ENCODE measurements around the gene CADM1.

Gene CADM1

DNA sequence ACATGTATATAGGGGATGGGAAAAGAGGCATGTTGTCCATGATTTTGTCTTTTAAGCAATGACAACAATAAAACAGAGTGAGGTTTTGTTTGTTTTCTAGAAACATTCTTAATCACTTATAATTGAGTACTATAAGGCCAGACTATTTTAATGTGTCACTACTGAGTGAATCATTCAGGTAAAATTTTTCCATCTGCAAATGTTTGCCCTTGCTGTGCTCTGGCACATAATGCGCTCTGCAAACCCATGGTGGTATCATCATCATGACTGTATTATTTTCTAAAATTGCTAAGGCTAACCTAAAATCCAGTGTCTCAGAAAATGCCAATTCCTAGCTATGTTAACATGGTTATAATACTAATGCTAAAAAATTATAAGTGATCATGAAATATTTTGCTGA is 261.2 kb downstream of the CADM1 start:
- no peak for TF ChIP-seq TAF1 (IDR thresholded peaks at IDR 0.05; ENCODE audit: borderline replicate concordance, insufficient read depth, low read length)
- no peak for TF ChIP-seq SIN3A (IDR thresholded peaks at IDR 0.05; ENCODE audit: borderline replicate concordance, insufficient read depth, low read length)
- TF ChIP-seq, protein P1, sequence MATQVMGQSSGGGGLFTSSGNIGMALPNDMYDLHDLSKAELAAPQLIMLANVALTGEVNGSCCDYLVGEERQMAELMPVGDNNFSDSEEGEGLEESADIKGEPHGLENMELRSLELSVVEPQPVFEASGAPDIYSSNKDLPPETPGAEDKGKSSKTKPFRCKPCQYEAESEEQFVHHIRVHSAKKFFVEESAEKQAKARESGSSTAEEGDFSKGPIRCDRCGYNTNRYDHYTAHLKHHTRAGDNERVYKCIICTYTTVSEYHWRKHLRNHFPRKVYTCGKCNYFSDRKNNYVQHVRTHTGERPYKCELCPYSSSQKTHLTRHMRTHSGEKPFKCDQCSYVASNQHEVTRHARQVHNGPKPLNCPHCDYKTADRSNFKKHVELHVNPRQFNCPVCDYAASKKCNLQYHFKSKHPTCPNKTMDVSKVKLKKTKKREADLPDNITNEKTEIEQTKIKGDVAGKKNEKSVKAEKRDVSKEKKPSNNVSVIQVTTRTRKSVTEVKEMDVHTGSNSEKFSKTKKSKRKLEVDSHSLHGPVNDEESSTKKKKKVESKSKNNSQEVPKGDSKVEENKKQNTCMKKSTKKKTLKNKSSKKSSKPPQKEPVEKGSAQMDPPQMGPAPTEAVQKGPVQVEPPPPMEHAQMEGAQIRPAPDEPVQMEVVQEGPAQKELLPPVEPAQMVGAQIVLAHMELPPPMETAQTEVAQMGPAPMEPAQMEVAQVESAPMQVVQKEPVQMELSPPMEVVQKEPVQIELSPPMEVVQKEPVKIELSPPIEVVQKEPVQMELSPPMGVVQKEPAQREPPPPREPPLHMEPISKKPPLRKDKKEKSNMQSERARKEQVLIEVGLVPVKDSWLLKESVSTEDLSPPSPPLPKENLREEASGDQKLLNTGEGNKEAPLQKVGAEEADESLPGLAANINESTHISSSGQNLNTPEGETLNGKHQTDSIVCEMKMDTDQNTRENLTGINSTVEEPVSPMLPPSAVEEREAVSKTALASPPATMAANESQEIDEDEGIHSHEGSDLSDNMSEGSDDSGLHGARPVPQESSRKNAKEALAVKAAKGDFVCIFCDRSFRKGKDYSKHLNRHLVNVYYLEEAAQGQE (IDR thresholded peaks at IDR 0.05; ENCODE audit: insufficient read depth in 1 of 2, low read depth in 2 of 2, low read length in 2 of 2) = no peak
- TF ChIP-seq POLR2AphosphoS5 (IDR thresholded peaks at IDR 0.05; ENCODE audit: low read depth, low read length) = no peak
- no peak for TF ChIP-seq FOXP2 (optimal IDR thresholded peaks at IDR 0.05; ENCODE audit: borderline replicate concordance, extremely low read depth, extremely low read length, insufficient read depth)

DNA sequence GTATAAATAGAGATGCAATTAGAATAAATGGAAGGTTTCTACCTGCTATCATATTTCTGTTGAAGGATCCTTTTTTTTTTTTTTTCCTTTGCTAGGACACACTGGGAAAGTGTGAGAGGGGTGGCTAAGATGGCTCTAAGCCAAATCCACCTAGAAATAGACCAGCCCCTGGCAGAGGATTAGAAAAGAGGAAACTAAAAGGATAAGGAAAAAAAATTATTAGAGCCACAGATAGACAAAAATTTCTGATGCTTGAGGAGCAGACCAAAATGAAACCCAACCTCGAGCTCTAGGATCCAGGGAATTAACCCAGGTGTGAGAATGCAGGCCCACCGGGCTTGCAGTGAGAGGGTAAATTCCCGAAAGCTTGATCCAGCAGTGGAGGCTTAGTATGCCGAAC is 262.3 kb downstream of the CADM1 start:
- TF ChIP-seq FOXP2 (optimal IDR thresholded peaks at IDR 0.05; ENCODE audit: borderline replicate concordance, extremely low read depth, extremely low read length, insufficient read depth) (no peak), POLR2AphosphoS5 (IDR thresholded peaks at IDR 0.05; ENCODE audit: low read depth, low read length) (no peak), TAF1 (IDR thresholded peaks at IDR 0.05; ENCODE audit: borderline replicate concordance, insufficient read depth, low read length) (no peak), SIN3A (IDR thresholded peaks at IDR 0.05; ENCODE audit: borderline replicate concordance, insufficient read depth, low read length) (no peak)
- TF ChIP-seq, protein P1 (IDR thresholded peaks at IDR 0.05; ENCODE audit: insufficient read depth in 1 of 2, low read depth in 2 of 2, low read length in 2 of 2) = no peak

DNA sequence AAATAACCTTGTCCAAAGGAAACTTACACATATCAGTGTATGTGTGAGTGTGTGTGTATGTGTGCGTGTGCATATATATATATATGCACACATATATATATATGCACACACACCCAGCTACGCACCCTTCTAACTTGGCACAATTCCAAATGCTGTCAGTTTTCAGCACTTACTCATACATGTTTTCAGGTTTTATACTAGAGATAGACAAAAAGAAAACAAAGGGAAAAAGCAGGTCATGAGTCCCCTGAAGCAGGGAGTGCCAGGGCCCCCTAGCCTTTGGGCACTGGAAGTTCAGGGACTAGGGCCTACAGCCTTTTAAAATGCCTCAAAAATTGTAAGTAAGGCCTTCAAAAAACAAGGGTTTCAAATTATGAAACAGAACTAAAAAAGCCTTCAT is 265.4 kb downstream of the CADM1 start:
- TF ChIP-seq, protein P1 (IDR thresholded peaks at IDR 0.05; ENCODE audit: insufficient read depth in 1 of 2, low read depth in 2 of 2, low read length in 2 of 2) = no peak
- TF ChIP-seq POLR2AphosphoS5 (IDR thresholded peaks at IDR 0.05; ENCODE audit: low read depth, low read length) (no peak), FOXP2 (optimal IDR thresholded peaks at IDR 0.05; ENCODE audit: borderline replicate concordance, extremely low read depth, extremely low read length, insufficient read depth) (no peak), SIN3A (IDR thresholded peaks at IDR 0.05; ENCODE audit: borderline replicate concordance, insufficient read depth, low read length) (no peak), TAF1 (IDR thresholded peaks at IDR 0.05; ENCODE audit: borderline replicate concordance, insufficient read depth, low read length) (no peak)

DNA sequence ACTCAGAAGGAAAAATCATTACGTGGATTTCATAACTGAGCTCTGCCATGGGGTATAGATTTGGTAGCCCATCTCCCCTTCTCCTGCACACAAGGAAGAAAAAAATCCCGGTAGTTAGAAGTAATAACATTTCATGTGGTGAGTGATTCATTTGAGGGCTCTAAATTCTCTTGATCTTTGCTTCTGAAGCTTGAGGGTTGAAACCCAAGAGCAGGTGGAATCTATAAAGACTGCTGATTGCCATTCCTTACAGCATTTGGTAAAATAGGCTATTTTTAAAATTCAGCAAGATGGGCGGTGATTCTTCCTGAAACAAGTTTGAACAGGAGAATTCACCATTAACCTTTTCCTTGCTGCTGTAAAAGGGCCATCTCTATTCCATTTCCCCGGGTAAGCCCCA is 266.1 kb downstream of the CADM1 start:
- TF ChIP-seq SIN3A (IDR thresholded peaks at IDR 0.05; ENCODE audit: borderline replicate concordance, insufficient read depth, low read length) = no peak
- TF ChIP-seq TAF1 (IDR thresholded peaks at IDR 0.05; ENCODE audit: borderline replicate concordance, insufficient read depth, low read length) = no peak
- TF ChIP-seq, protein P1 (IDR thresholded peaks at IDR 0.05; ENCODE audit: insufficient read depth in 1 of 2, low read depth in 2 of 2, low read length in 2 of 2) = no peak
- TF ChIP-seq POLR2AphosphoS5 (IDR thresholded peaks at IDR 0.05; ENCODE audit: low read depth, low read length) = no peak

DNA sequence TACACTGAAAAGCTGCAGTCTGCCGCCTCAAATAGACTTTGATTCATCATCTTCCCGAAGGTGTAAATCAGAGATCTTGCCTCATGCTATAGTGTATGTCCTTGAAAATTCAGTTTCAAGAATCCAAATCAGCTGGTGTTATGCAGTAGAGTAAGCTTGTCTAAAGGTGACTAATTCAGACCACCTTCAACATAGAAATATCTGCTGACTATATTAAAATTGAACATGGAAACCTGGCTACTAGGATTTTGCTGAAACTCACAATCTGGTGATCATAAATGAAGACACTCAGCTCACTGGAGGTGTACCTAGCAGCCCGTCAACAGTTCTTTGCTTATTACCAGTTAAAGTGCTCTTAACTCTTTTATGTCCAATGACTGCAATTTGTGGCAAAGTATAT is 266.6 kb downstream of the CADM1 start:
- TF ChIP-seq, protein P1 (IDR thresholded peaks at IDR 0.05; ENCODE audit: insufficient read depth in 1 of 2, low read depth in 2 of 2, low read length in 2 of 2) = no peak
- TF ChIP-seq TAF1 (IDR thresholded peaks at IDR 0.05; ENCODE audit: borderline replicate concordance, insufficient read depth, low read length) = no peak

Data from PFSK-1 (cell line).